Astrocyte (in vitro differentiated cells and primary cell): ENCODE data around the gene ALG2. TPM values are rescaled to one million over a fixed set of nuclear protein-coding genes. Genes with fewer than 3 reads are reported as not detected.

ENCODE experiments used
- DNase-seq: peaks from one replicate; pipeline ENCODE4 v3.0.0-alpha.2; 2010; ENCODE audit warnings: low read depth
- FAIRE-seq: peaks from 2 replicates; lab custom pipeline; 2011; peaks lifted over from hg19 to GRCh38; lab: Jason Lieb, UNC
- H2AFZ ChIP-seq: 2 replicates; pipeline ENCODE4 v1.6.0; 2012; ENCODE audit warnings: low read depth, low read length, inconsistent platforms
- H3K27ac ChIP-seq: 2 replicates; pipeline ENCODE4 v1.5.1; 2011; ENCODE audit warnings: low read depth, low read length, inconsistent platforms
- H3K27me3 ChIP-seq: 2 replicates; pipeline ENCODE4 v1.6.0; 2011; ENCODE audit warnings: low read length, inconsistent platforms; ENCODE audit not compliant: insufficient read depth
- H3K36me3 ChIP-seq: 2 replicates; pipeline ENCODE4 v1.5.1; 2011; ENCODE audit warnings: low read length, inconsistent platforms; ENCODE audit not compliant: insufficient read depth
- H3K4me1 ChIP-seq: 2 replicates; pipeline ENCODE4 v1.5.1; 2011; ENCODE audit warnings: low read length, inconsistent platforms; ENCODE audit not compliant: insufficient read depth
- H3K4me2 ChIP-seq: 2 replicates; pipeline ENCODE4 v1.6.0; 2012; ENCODE audit warnings: low read length, inconsistent platforms
- H3K4me3 ChIP-seq: 2 replicates; pipeline ENCODE4 v1.5.1; 2011; ENCODE audit warnings: low read depth, mild to moderate bottlenecking, low read length, inconsistent platforms; ENCODE audit not compliant: insufficient read depth
- H3K79me2 ChIP-seq: 2 replicates; pipeline ENCODE4 v1.6.0; 2012; ENCODE audit warnings: mild to moderate bottlenecking, low read length, inconsistent platforms; ENCODE audit not compliant: insufficient read depth
- H3K9ac ChIP-seq: 2 replicates; pipeline ENCODE4 v1.6.0; 2012; ENCODE audit warnings: mild to moderate bottlenecking, low read length, inconsistent platforms
- H3K9me3 ChIP-seq: 2 replicates; pipeline ENCODE4 v1.5.1; 2012; ENCODE audit warnings: low read depth, mild to moderate bottlenecking, low read length, inconsistent platforms; ENCODE audit not compliant: insufficient read depth
- H4K20me1 ChIP-seq: 2 replicates; pipeline ENCODE4 v1.6.0; 2012; ENCODE audit warnings: low read length, inconsistent platforms; ENCODE audit not compliant: insufficient read depth
- H3K27ac Mint-ChIP-seq: one replicate; pipeline ENCODE4 v1.8.0; 2021; ENCODE audit warnings: mild to moderate bottlenecking, mixed read lengths; ENCODE audit not compliant: unreplicated experiment
- H3K27me3 Mint-ChIP-seq: one replicate; pipeline ENCODE4 v1.8.0; 2021; ENCODE audit warnings: low read depth, mixed read lengths; ENCODE audit not compliant: unreplicated experiment
- H3K36me3 Mint-ChIP-seq: one replicate; pipeline ENCODE4 v1.8.0; 2021; ENCODE audit warnings: low read depth, mixed read lengths; ENCODE audit not compliant: unreplicated experiment
- H3K4me1 Mint-ChIP-seq: one replicate; pipeline ENCODE4 v1.8.0; 2021; ENCODE audit warnings: low read depth, mixed read lengths; ENCODE audit not compliant: unreplicated experiment
- H3K4me3 Mint-ChIP-seq: one replicate; pipeline ENCODE4 v1.8.0; 2021; ENCODE audit warnings: mild to moderate bottlenecking, moderate library complexity, mixed read lengths; ENCODE audit not compliant: unreplicated experiment
- H3K9me3 Mint-ChIP-seq: one replicate; pipeline ENCODE4 v1.8.0; 2021; ENCODE audit warnings: mild to moderate bottlenecking, mixed read lengths; ENCODE audit not compliant: unreplicated experiment
- CTCF ChIP-seq: IDR thresholded peaks from 2 replicates; pipeline ENCODE4 v1.5.1; 2011; ENCODE audit warnings: low read depth, mild to moderate bottlenecking, inconsistent platforms, low read length, moderate library complexity; ENCODE audit not compliant: insufficient read depth
- EZH2 ChIP-seq: IDR thresholded peaks from 2 replicates; pipeline ENCODE4 v1.6.1; 2012; ENCODE audit warnings: mild to moderate bottlenecking, low read length, inconsistent platforms; ENCODE audit not compliant: insufficient read depth
- total RNA-seq: library from RNA; stranded (reverse); gene quantifications from 2 replicates; pipeline ENCODE4 v1.2.1, GENCODE V29; 2021

The ALG2 gene
- total RNA-seq, 1 donor from 2014 or later, result 33.3 TPM

DNA sequence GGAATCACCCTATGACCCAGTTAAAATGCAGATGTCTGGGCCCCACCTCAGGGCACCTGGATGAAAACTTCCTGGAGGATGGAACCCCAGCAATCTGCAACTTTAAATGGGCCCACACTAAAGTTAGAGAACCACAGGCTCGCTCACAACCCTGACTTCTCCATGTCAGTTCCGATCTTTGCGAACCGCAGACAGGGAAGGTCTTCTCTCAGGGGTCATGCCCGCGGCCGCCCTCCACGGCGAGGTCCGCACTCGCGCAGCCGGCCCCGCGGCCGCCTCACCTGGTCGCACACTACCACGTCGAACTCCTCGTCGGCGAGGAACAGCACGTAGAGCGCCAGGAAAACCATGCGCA lies 499 bp downstream of the ALG2 start:
- peak overlapping the region; percentile 97 for H3K4me3 Mint-ChIP-seq
- H3K27ac Mint-ChIP-seq, result peak overlapping the region; percentile 53
- peaks cover 34% of the 10 kb centered on the region for H3K4me1 Mint-ChIP-seq
- peaks cover 100% of the 10 kb centered on the region for H3K79me2 ChIP-seq
- peak overlapping the region; percentile 93 for H3K4me2 ChIP-seq
- H3K27me3 ChIP-seq, result no peaks in the 10 kb centered on the region
- H3K9me3 ChIP-seq, result no peaks in the 10 kb centered on the region
- TF ChIP-seq CTCF (no peak), EZH2 (no peak)
- peak overlapping the region; percentile 100 for H3K27ac ChIP-seq
- no peaks in the 10 kb centered on the region for H3K9me3 Mint-ChIP-seq
- peaks cover 71% of the 10 kb centered on the region for H4K20me1 ChIP-seq
- H3K36me3 Mint-ChIP-seq, result peaks cover 7% of the 10 kb centered on the region
- peak overlapping the region; percentile 99 for H3K9ac ChIP-seq
- peaks cover 25% of the 10 kb centered on the region for H3K36me3 ChIP-seq
- peaks cover 26% of the 10 kb centered on the region for H3K4me1 ChIP-seq
- DNase-seq (no peak), FAIRE-seq (no peak)
- peak overlapping the region; percentile 91 for H2AFZ ChIP-seq
- peak overlapping the region; percentile 99 for H3K4me3 ChIP-seq
- H3K27me3 Mint-ChIP-seq, result no peaks in the 10 kb centered on the region

DNA sequence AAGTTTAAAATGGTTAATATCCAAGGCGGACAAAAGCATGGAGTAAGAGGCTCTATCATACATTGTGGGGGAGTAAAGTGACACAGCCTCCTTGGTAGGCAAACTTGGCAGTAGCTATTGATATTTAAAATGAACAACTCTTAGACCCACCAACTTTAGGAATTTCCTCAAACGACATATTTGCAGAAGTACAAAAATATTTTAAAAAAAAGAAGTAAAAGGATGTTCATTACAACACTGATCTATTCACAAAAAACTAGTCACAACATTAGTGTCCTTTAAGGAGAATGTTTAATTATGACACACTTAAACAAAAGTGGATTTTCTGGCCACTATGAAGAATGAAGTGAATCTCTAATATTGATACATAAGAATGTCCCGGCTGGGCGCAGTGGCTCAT lies 1.7 kb downstream of the ALG2 start:
- peak overlapping the region; percentile 97 for H3K4me3 Mint-ChIP-seq
- TF ChIP-seq EZH2 (no peak), CTCF (no peak)

DNA sequence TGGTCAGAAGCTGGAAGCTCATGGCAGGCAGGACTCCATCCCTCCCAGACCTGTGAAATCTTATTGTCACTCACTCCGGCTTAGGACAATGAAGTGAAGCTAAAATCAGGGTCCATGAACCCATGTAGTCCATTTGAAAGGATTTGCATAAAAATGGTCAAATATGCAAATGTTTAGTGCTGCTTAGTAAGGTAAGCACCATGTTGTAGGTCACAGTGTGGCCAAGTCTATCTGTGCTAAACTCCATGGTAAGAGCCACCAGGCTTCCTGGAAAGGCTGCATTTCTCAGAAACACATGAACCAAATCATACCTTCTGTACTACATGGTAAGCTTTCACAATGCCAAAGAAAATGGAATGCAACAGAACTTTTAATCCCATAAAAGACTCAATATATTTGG lies 5.7 kb downstream of the ALG2 start:
- FAIRE-seq, result no peak
- H3K9me3 ChIP-seq, result no peaks in the 10 kb centered on the region
- H3K27me3 ChIP-seq, result no peaks in the 10 kb centered on the region

More for the DNA sequence above, 1.7 kb downstream of the ALG2 start:
- Histone ChIP-seq H3K4me3 (peak overlapping the region; percentile 4), H3K9me3 (no peaks in the 10 kb centered on the region), H4K20me1 (peaks cover 71% of the 10 kb centered on the region), H2AFZ (no peak overlapping the region), H3K27me3 (no peaks in the 10 kb centered on the region), H3K4me2 (peak overlapping the region; percentile 57), H3K36me3 (peaks cover 19% of the 10 kb centered on the region), H3K79me2 (peaks cover 99% of the 10 kb centered on the region), H3K4me1 (peaks cover 26% of the 10 kb centered on the region), H3K27ac (no peak overlapping the region), H3K9ac (no peak overlapping the region)
- Mint-ChIP-seq H3K27ac (no peak overlapping the region), H3K27me3 (no peaks in the 10 kb centered on the region), H3K4me1 (peaks cover 28% of the 10 kb centered on the region), H3K9me3 (no peaks in the 10 kb centered on the region), H3K36me3 (peaks cover 9% of the 10 kb centered on the region)
- no peak for FAIRE-seq
- DNase-seq, result no peak

More for the DNA sequence above, 5.7 kb downstream of the ALG2 start:
- H3K4me3 Mint-ChIP-seq, result peak overlapping the region; percentile 40
- Histone ChIP-seq H4K20me1 (peaks cover 61% of the 10 kb centered on the region), H3K4me1 (peaks cover 5% of the 10 kb centered on the region), H3K36me3 (peaks cover 5% of the 10 kb centered on the region), H3K27ac (no peak overlapping the region), H3K4me3 (no peak overlapping the region), H3K9ac (no peak overlapping the region), H2AFZ (no peak overlapping the region), H3K79me2 (peaks cover 63% of the 10 kb centered on the region), H3K4me2 (no peak overlapping the region)
- TF ChIP-seq CTCF (no peak), EZH2 (no peak)
- no peak overlapping the region for H3K27ac Mint-ChIP-seq
- H3K9me3 Mint-ChIP-seq, result peaks cover 2% of the 10 kb centered on the region
- H3K27me3 Mint-ChIP-seq, result no peaks in the 10 kb centered on the region
- H3K36me3 Mint-ChIP-seq, result peaks cover 17% of the 10 kb centered on the region
- H3K4me1 Mint-ChIP-seq, result peaks cover 12% of the 10 kb centered on the region
- DNase-seq, result no peak
